Thymus (tissue), 11 donors: ENCODE data around the gene ZC3H18. TPM values are rescaled to one million over a fixed set of nuclear protein-coding genes. Genes with fewer than 3 reads are reported as not detected.

Experiments
- DNase-seq, 9 donors: peaks; one replicate each; pipeline ENCODE4 v3.0.0-alpha.2; 2013; ENCODE audit warnings: low spot score in 9 of 9, low read depth in 6 of 9, missing footprints in 1 of 9
- H3K27ac ChIP-seq, 2 donors: one replicate each; pipeline ENCODE4 v1.5.1; 2013; ENCODE audit warnings: control low read depth in 1 of 2, low read depth in 1 of 2, low read length in 1 of 2, mild to moderate bottlenecking in 1 of 2, moderate library complexity in 1 of 2
- H3K27me3 ChIP-seq, 2 donors: one replicate each; pipeline ENCODE4 v1.5.1; 2013; ENCODE audit warnings: low read length in 1 of 2; ENCODE audit not compliant: control insufficient read depth in 2 of 2, insufficient read depth in 1 of 2
- H3K36me3 ChIP-seq, 2 donors: one replicate each; pipeline ENCODE4 v1.5.1; 2013; ENCODE audit warnings: low read length in 1 of 2, mild to moderate bottlenecking in 1 of 2, moderate library complexity in 1 of 2; ENCODE audit not compliant: control insufficient read depth in 2 of 2, insufficient read depth in 2 of 2
- H3K4me1 ChIP-seq, 2 donors: one replicate each; pipeline ENCODE4 v1.5.1; 2013; ENCODE audit warnings: low read length in 2 of 2; ENCODE audit not compliant: control insufficient read depth in 2 of 2, insufficient read depth in 2 of 2
- H3K4me3 ChIP-seq, 2 donors: one replicate each; pipeline ENCODE4 v1.5.1; 2013; ENCODE audit warnings: low read length in 2 of 2, control low read depth in 1 of 2, mild to moderate bottlenecking in 1 of 2
- H3K9me3 ChIP-seq, 2 donors: one replicate each; pipeline ENCODE4 v1.5.1; 2013; ENCODE audit warnings: low read length in 1 of 2, mild to moderate bottlenecking in 1 of 2; ENCODE audit not compliant: control insufficient read depth in 2 of 2, insufficient read depth in 1 of 2
- WGBS: extraction: QIAGEN DNeasy Blood & Tissue Kit; methylation state at CpG from one replicate; pipeline ENCODE4 v1.1.7; 2013; 5-methylcytosine and 5-hydroxymethylcytosine counted together
- polyA plus RNA-seq: library from polyadenylated mRNA; stranded (reverse); fragments of 200-250 nt; gene quantifications from one replicate; pipeline ENCODE4 v1.2.3, GENCODE V29; 2013
- total RNA-seq: library from RNA; stranded (reverse); fragments of 120-200 nt; gene quantifications from one replicate; pipeline ENCODE4 v1.2.4, GENCODE V29; 2013
- donor health status: healthy.

ZC3H18 gene
- total and polyA plus RNA-seq, 2 donors: 11.2 to 28.9 TPM

- 97% methylated on average over 19 of the region's 19 CpGs for WGBS
- Histone ChIP-seq H3K36me3 (no peaks in the 10 kb centered on the region), H3K9me3 (peaks cover 0 to 5% of the 10 kb centered on the region in 2 donors), H3K27me3 (no peaks in the 10 kb centered on the region), H3K4me1 (no peaks in the 10 kb centered on the region), H3K4me3 (no peak overlapping the region), H3K27ac (no peak overlapping the region)
- DNase-seq: no peak
Measured at GRCh38 chr16:88673716-88674379, 103.6 kb downstream of the ZC3H18 start.

DNA sequence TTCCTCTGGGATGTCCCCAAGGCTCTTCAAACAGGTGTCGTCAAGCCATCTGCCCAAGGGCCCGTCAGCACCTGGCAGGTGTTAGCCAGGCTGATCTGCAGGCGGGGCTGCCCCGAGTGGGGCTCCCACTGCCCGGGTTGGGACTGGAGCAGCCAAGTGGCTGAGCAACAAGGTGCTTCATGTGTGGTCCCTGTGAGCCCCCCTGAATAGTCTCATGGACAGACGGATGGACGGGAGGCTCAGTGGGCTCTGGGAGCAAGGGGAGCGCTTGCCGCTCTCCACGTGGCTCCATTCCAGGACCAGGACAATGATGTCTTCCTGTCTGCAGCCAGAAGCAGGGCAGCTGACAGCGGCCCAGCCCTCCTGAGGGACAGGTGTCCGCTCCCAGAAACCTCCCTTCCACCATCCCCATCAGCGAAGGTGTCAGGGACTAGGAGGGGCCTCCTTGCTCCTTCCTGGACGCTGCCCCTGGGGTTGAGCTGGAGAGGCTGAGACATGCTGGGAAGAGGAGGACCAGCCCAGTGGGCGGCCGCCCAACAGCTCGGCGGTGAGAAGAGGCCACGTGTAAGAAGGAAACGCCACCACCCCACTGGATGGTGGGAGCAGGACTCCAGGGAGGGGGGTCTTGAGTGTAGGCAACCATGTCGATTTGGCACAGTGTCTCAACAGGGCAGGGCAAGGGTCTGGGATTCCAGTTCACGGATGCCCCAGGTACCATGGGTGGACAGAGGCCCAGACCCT lies 106.5 kb downstream of the ZC3H18 start:
- peaks cover 0 to 5% of the 10 kb centered on the region in 2 donors for H3K9me3 ChIP-seq
- no peaks in the 10 kb centered on the region for H3K27me3 ChIP-seq
- 96% methylated on average over 22 of the region's 22 CpGs for WGBS
- H3K4me1 ChIP-seq: peaks cover 8 to 11% of the 10 kb centered on the region in 2 donors
- H3K27ac ChIP-seq: no peak overlapping the region
- no peak for DNase-seq
- no peak overlapping the region for H3K4me3 ChIP-seq
- H3K36me3 ChIP-seq: no peaks in the 10 kb centered on the region

GRCh38 chr16:88677721-88678120 lies 107.5 kb downstream of the ZC3H18 start:
- Histone ChIP-seq H3K27ac (no peak overlapping the region), H3K27me3 (peaks cover 0 to 5% of the 10 kb centered on the region in 2 donors), H3K4me3 (no peak overlapping the region), H3K4me1 (peaks cover 13 to 18% of the 10 kb centered on the region in 2 donors), H3K36me3 (no peaks in the 10 kb centered on the region), H3K9me3 (peaks cover 0 to 5% of the 10 kb centered on the region in 2 donors)
- WGBS: 90% methylated on average over 13 of the region's 13 CpGs
- no peak for DNase-seq

- H3K4me1 ChIP-seq: peaks cover 13 to 18% of the 10 kb centered on the region in 2 donors
- H3K27me3 ChIP-seq: peaks cover 0 to 5% of the 10 kb centered on the region in 2 donors
- H3K4me3 ChIP-seq: no peak overlapping the region
- peaks cover 0 to 5% of the 10 kb centered on the region in 2 donors for H3K9me3 ChIP-seq
- 97% methylated on average over 32 of the region's 32 CpGs for WGBS
- DNase-seq: no peak
- H3K36me3 ChIP-seq: no peaks in the 10 kb centered on the region
- no peak overlapping the region for H3K27ac ChIP-seq
Measured at GRCh38 chr16:88678224-88678979, 108.2 kb downstream of the ZC3H18 start.

DNA sequence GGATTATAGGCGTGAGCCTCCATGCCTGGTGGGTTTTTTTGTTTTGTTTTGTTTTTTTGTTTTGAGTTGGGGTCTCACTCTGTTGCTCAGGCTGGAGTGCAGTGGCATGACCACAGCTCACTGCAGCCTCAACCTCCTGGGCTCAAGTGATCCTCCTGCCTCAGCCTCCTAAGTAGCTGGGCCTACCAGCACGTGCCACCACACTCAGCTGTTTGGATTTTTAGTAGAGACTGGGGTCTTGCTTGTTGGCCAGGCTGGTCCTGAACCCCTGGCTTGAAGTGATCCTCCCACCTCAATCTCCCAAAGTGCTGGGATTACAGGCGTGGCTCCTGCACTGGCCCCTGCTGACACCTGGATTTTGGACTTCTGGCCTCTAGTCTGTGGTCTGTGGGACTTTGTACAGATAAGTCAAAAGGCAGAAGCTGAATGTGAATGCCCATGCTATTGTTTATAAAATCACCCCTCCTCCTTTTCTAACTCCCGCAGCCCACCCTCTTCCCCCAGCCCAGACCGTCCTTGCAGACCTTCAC lies 110.4 kb downstream of the ZC3H18 start:
- Histone ChIP-seq H3K9me3 (peaks cover 0 to 5% of the 10 kb centered on the region in 2 donors), H3K27ac (peak overlapping the region in 1 of 2 donors; percentile 8), H3K27me3 (peaks cover 5 to 25% of the 10 kb centered on the region in 2 donors), H3K4me1 (peaks cover 16 to 32% of the 10 kb centered on the region in 2 donors), H3K36me3 (no peaks in the 10 kb centered on the region), H3K4me3 (no peak overlapping the region)
- 97% methylated on average over 5 of the region's 5 CpGs for WGBS
- no peak for DNase-seq

DNA sequence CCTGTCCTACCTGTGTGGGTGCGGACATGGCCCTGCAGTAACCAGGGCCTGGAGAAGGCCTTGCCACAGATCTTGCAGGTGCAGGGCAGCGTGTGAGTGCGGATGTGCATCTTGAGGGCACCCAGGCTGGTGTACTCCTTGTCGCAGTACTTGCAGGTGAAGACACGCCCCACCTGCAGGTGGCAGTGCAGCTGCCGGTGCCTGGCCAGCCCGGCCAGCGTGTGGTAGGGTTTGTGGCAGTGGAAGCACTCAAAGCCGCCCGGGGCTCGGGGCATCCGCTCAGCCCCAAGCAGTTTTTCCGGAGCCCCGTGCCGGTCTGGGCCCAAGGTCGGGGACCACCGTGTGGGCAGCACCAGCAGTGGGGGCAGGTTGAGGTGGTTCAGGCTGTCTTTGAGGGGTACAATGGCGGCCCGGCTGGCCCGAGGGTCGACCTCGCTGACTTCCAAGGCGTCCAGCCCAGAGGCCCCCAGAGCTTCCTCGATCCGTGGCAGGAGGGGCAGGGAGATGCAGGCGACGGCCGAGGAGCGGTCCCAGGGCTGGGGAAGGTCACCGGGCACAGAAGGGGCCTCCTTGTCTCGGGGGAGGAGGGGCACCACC lies 111.0 kb downstream of the ZC3H18 start:
- peak in 1 of 9 donors; percentile 61 for DNase-seq
- peaks cover 11 to 30% of the 10 kb centered on the region in 2 donors for H3K27me3 ChIP-seq
- no peaks in the 10 kb centered on the region for H3K36me3 ChIP-seq
- H3K4me1 ChIP-seq: peaks cover 20 to 38% of the 10 kb centered on the region in 2 donors
- H3K27ac ChIP-seq: peak overlapping the region; percentile 73 to 82
- H3K4me3 ChIP-seq: no peak overlapping the region
- peaks cover 0 to 5% of the 10 kb centered on the region in 2 donors for H3K9me3 ChIP-seq
- WGBS: 80% methylated on average over 31 of the region's 31 CpGs

Other genes starting within 250 kb of the ZC3H18 start
- 0.61 TPM for gene ZNF469, start 187.4 kb upstream of the ZC3H18 start, total RNA-seq
- gene ZNF469, start 187.4 kb upstream of the ZC3H18 start, polyA plus RNA-seq: 0.87 TPM
- gene ZFPM1, start 117.1 kb upstream of the ZC3H18 start, total RNA-seq: 1.6 TPM
- 4.2 TPM for gene ZFPM1, start 117.1 kb upstream of the ZC3H18 start, polyA plus RNA-seq
- gene IL17C, start 68.2 kb downstream of the ZC3H18 start, total RNA-seq: 0.05 TPM
- gene IL17C, start 68.2 kb downstream of the ZC3H18 start, polyA plus RNA-seq: 0.09 TPM
- 200 TPM for gene CYBA, start 80.7 kb downstream of the ZC3H18 start, total RNA-seq
- gene CYBA, start 80.7 kb downstream of the ZC3H18 start, polyA plus RNA-seq: 208 TPM
- gene MVD, start 92.7 kb downstream of the ZC3H18 start, total RNA-seq: 22.1 TPM
- gene MVD, start 92.7 kb downstream of the ZC3H18 start, polyA plus RNA-seq: 30.2 TPM
- 1.5 TPM for gene SNAI3, start 116.1 kb downstream of the ZC3H18 start, total RNA-seq
- 2.9 TPM for gene SNAI3, start 116.1 kb downstream of the ZC3H18 start, polyA plus RNA-seq
- gene RNF166, start 136.0 kb downstream of the ZC3H18 start, total RNA-seq: 32.6 TPM
- 144 TPM for gene RNF166, start 136.0 kb downstream of the ZC3H18 start, polyA plus RNA-seq
- 14.7 TPM for gene CTU2, start 136.1 kb downstream of the ZC3H18 start, total RNA-seq
- 18.6 TPM for gene CTU2, start 136.1 kb downstream of the ZC3H18 start, polyA plus RNA-seq
- 25.2 TPM for gene PIEZO1, start 214.8 kb downstream of the ZC3H18 start, total RNA-seq
- 115 TPM for gene PIEZO1, start 214.8 kb downstream of the ZC3H18 start, polyA plus RNA-seq
- 11.7 TPM for gene CDT1, start 233.4 kb downstream of the ZC3H18 start, total RNA-seq
- gene CDT1, start 233.4 kb downstream of the ZC3H18 start, polyA plus RNA-seq: 1.4 TPM
- 198 TPM for gene APRT, start 241.5 kb downstream of the ZC3H18 start, total RNA-seq
- 122 TPM for gene APRT, start 241.5 kb downstream of the ZC3H18 start, polyA plus RNA-seq